OCI-LY3 (cell line): ENCODE measurements around the gene LRBA.
"Not testable (repeated sequence)": the region's sequence is repeated elsewhere in the genome, so short reads cannot be mapped to it uniquely, and the experiment has no call there.

Experiments
- CTCF ChIP-seq: fragments of 200-600, 300-600 bp; sonication (generic); IDR thresholded peaks from 2 replicates; pipeline ENCODE4 v1.5.1; 2014; ENCODE audit warnings: antibody characterized with exemption, low read length, low read depth
- EZH2phosphoT487 ChIP-seq: fragments of 200-600 bp; shearing (Covaris generic); IDR thresholded peaks from 2 replicates; pipeline ENCODE4 v1.6.1; 2018; ENCODE audit warnings: antibody characterized with exemption, mixed run types, low read depth

GRCh38 chr4:150953916-150954315 lies 61.2 kb downstream of the LRBA start:
- TF ChIP-seq EZH2phosphoT487, CTCF: not testable (repeated sequence)
